ENCODE measurements around the gene MICAL3.

- TF ChIP-seq CTCF (IDR thresholded peaks at IDR 0.05) (no peak), POLR2A (IDR thresholded peaks at IDR 0.05) (no peak)
Measured at GRCh38 chr22:17788528-17789378, 235.6 kb downstream of the MICAL3 start.
